GM18508 (cell line): ENCODE results near the gene TRIM29.
"Not testable (repeated sequence)": the region's sequence is repeated elsewhere in the genome, so short reads cannot be mapped to it uniquely, and the experiment has no call there.

Source experiments
- ATAC-seq: cut with Tn5 transposase; IDR thresholded peaks from one replicate; pipeline ENCODE4 v1.9.1; 2021; ENCODE audit warnings: moderate number of reproducible peaks; ENCODE audit not compliant: insufficient read depth, unreplicated experiment

The TRIM29 gene

DNA sequence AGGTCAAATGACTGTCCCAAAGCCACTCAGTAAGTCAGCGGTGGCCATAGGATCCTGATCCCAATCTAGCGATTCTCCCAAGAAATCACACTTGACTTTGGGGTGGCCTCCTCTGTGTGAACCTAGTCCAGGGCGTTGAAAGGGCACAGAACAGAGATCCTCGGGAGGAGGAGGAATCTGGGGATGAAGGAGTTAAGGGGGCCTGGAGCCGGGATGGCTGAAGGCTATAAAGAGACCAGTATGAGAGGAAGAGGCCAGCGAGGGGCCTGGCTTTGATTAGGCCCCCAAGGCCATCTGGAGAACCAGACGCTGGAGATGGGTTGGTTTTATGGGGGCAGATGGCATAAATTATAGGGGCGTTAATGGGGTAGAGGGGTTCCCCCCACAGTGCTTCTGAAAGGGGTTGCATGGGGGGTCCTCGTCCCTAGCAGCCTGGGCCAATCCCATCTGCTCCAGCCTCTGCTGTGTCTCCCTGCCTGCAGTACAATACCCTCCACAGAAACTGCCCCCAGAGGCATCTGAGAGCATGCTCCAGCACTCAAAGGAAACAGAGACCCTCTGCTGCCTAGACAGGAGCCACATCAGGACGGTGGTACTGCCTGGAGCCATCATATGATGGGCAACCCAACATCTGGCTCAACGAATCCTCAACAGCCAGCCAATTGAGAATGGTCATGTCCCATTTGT lies 35.2 kb upstream of the TRIM29 start:
- ATAC-seq: no peak

DNA sequence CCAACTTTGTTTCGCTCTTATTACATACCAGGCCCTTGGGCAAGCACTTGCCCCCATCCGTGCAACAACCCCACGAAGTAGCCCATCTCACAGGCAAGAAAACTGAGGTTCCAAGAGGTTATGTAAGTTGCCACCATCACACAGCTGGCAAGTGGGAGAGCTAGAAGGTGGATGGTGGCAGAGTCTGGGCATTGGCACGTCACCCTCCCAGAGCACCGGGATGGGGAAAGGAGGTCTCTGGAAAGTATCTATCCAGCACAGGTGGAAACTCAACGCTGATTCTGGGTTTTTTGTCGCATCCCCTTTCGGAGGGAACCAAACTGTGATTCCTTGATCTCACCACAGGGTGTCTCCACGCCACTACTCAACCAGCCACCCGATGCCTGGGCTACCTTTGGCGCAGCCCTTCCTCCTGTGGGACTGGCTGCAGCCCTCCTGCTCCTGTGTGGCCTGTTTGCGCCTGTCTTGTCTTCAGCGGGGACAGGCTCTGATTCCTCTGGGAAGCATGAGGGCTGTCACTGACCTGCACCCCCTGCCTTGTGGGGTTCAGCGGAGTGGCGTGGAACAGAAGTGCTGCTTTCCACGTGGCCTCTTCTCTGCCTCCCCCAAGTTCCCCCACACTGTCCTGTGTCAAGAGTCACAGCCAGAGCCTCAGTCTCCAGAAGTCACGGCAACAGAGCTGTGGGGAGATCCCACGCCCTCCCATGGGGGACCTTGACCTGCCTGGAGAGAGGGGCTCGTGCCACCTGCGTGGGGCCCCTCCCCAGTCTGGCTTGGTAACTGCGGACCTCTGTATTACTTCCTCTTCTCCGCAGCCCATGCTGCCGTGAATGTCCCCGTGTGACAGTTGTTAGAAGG lies 34.4 kb upstream of the TRIM29 start:
- no peak for ATAC-seq

DNA sequence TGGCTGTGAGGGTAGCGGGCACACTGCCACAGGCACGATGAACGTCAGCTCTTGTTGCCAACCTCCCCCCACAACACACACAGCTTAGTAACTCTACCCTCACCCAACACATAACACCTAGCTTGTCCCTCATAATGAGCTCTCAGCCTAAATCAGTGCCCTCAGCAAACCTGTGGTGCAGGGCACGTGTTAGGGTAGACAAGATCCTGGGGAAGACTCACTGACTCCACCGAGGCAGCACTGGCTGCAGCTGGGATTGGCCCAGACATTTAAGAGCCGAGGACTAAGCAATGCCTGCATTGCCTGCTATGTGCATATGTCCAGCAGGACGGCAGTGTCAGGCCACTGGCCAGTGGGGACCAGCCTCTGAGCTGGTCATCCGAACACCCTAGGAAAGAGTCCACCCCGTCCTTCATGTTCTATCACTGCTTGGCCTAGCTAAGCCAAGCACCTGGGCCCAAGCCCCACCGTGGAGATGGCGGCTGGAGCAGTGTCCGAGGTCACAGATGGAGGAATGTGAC lies 32.9 kb upstream of the TRIM29 start:
- ATAC-seq: no peak

GRCh38 chr11:120169981-120170698 lies 32.2 kb upstream of the TRIM29 start:
- ATAC-seq: no peak

DNA sequence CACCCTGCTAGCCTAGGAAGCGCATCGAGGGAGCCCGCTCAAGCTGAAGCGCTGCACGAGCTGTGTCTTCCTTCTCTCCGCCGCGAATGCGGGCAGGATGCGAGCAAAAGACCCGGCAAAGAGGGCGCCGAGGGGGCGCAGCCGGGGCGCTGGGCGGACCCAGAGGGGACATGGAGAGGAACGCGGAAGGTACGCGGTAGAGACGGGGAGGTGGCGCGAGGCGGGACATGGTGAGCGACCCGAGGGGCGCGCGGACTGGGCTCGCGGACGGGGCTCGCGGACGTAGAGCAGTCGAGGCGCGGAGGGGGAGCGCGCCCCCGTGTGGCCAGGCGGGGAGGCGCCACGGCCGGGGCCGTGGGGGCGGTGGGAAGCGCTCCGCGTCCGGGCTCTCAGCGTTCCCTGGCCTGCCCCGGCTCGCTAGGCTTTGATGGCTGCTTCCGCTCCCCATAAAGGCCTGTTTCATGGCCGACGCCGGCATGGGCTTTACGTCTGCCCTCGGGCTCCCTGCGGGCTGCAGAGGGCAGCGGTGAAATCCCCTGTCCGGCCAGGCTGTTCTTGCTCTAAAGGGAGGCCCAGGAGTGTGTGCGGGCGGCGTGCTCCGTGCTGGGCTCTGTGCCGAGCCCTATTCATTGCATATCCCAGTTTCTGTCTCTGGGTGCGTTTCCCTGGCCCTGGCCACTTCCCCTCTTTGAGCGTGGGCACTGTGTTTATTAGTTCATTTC lies 31.2 kb upstream of the TRIM29 start:
- no peak for ATAC-seq

GRCh38 chr11:120168108-120168959 lies 30.4 kb upstream of the TRIM29 start:
- no peak for ATAC-seq

GRCh38 chr11:120167659-120168058 lies 29.7 kb upstream of the TRIM29 start:
- no peak for ATAC-seq

GRCh38 chr11:120160436-120160835 lies 22.5 kb upstream of the TRIM29 start:
- no peak for ATAC-seq

DNA sequence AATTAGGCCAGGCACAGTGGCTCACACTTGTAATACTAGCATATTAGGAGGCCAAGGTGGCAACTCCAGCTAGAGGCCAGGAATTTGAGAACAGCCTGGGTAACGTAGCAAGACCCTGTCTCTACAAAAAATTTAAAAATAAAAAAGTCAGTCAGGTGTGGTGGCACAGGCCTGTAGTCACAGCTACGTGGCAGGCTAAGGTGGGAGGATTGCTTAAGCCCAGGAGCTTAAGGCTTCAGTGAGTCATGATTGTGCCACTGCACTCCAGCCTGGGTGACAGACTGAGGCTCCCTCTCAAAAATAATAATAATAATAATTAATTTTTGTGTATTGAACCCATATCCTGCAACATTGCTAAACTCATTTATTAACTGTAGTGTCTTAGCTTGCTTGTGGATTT lies 15.3 kb upstream of the TRIM29 start:
- no peak for ATAC-seq

DNA sequence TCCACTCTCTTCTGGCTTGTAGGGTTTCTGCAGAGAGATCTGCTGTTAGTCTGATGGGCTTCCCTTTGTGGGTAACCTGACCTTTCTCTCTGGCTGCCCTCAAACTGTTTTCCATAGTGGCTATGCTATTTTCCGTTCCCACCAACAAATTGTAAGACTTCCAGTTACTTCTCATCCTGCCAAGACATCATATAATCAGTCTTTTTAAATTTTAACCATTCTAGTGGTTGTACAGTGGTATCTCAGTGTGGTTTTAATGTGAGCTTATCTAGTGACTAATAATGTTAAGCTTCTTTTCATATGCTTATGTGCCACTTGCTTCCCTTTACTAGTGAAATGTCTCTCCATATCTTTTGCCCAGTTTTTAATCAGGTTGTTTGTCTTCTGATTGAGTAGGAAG lies 13.6 kb upstream of the TRIM29 start:
- ATAC-seq: no peak

DNA sequence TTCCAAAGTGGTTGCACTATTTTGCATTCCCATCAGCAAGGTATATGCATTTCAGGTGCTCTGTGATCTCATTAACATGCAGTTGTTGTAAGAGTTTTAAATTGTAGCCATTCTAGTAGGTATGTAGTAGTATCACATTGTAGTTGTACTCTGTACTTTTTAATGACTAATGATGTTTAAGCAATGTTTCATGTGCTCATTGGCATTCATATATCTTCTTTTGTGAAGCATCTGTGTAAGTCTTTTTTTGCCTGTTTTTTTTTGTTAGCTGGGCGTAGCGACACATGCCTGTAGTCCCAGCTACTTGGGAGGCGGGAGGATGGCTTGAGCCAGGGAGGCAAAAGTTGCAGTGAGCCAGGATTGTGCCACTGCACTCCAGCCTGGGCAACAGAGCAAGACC lies 11.3 kb upstream of the TRIM29 start:
- ATAC-seq: no peak

DNA sequence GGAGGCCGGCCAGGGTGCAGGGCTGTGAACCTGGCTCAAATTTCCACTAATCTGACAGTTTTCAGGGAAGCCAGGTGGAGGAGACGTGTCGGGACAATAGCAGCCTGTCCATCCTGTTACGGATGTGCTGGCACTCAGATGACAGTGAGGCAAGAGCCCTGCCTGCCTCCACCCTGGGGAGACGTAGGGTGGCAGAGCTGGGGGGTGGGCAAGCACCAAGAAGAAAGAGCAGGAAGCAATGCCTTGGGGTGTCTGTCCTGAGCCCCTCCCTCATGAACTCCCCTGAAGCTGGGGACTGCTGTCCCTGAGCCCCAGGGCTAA lies 10.0 kb upstream of the TRIM29 start:
- no peak for ATAC-seq

GRCh38 chr11:120147094-120147949 lies 9.4 kb upstream of the TRIM29 start:
- no peak for ATAC-seq

GRCh38 chr11:120146413-120147093 lies 8.6 kb upstream of the TRIM29 start:
- no peak for ATAC-seq

DNA sequence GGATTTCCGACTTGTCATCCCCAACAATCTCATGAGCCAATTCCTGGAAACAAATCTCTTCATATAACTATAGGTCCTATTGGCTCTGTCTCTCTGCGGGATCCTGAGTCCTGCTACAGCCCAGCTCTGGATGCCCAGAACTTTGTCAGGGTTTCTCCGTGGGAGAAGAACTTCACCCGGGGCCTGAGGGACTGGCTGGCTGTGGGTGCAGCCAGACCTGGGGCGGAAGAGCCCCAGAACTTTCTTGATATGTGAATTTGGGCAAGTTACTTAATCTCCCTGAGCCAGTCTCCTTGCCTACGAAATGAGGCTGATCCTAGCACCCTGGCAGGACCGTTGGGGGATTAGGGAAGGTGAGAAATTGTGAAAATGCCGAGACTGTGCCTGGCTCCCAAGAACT lies 6.6 kb upstream of the TRIM29 start:
- no peak for ATAC-seq

- ATAC-seq: not testable (repeated sequence)
Measured at GRCh38 chr11:120143472-120143871, 5.6 kb upstream of the TRIM29 start.

GRCh38 chr11:120142441-120143100 lies 4.7 kb upstream of the TRIM29 start:
- no peak for ATAC-seq
